Left cardiac atrium (tissue), 4 donors: Measurements from ENCODE around the gene BBS9. TPM values are rescaled to one million over a fixed set of nuclear protein-coding genes. Genes with fewer than 3 reads are reported as not detected.
"Not testable (repeated sequence)": the region's sequence is repeated elsewhere in the genome, so short reads cannot be mapped to it uniquely, and the experiment has no call there.

ENCODE experiments used
- ATAC-seq, 2 donors: fragments of 200-7000 bp; cut with Tn5 transposase; one replicate each; pipeline ENCODE4 v1.9.1; 2020; ENCODE audit warnings: mild to moderate bottlenecking in 2 of 2, moderate library complexity in 2 of 2
- DNase-seq: peaks from one replicate; pipeline ENCODE4 v3.0.0-alpha.2; 2020
- intact Hi-C, 2 donors: fragments of 100-400 bp; cut with DNase I; formaldehyde crosslinking; loops; one replicate each; pipeline versions ENCODE4 v1.14.1 to v1.15.1; 2022 to 2023
- total RNA-seq, 2 donors: library from RNA; stranded (reverse); fragmentation: NEBNext Ultra II Directional; extraction: Animal tissue kit (Norgen Biotek cat#: 25700); gene quantifications; one replicate each; pipeline ENCODE4 v1.2.1, GENCODE V29; 2021
- donor health status: DM: no; HTN: yes; CAD: no.
- donor health status: DM: no; HTN: yes; CAD: no; lungs with severe emphysema.
- donor health status: DM: yes; HTN: yes; CAD: no.
- donor health status: Dilated cardiomyopathy.

The BBS9 gene
- total RNA-seq, 2 donors from 2014 or later: 9.6 to 14.1 TPM

DNA sequence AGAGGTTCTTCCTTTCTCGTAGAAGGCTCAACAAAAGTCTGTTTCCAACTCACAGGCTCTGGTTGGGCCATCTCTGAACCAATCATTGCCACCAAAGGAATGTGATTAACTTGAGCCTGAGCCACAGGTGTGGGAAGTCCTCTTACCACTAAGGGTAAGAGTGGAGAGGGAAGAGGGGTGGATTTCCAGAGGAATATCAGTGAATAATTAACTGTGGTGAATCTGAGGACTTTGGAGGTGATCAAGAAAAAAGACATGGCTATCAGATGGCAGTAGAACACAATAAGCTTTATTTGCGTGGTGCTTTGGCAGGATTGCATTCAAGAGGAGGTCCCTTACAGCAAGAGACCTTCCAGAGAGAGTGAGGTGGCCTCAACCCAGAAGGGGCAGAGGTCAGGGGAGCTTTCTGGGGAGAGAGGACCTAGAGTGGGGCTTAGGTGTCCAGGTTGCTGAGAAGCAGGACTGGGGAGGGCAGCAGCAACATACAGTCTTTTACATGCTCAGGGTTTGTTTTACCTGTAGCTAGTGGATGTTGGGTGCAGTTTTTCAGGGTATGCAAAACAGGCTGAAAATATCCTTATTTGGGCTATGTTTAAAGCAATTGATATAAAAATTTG is 61.4 kb downstream of the BBS9 start:
- intact Hi-C loops: no loop called here
- DNase-seq (no peak), ATAC-seq (no peak)

DNA sequence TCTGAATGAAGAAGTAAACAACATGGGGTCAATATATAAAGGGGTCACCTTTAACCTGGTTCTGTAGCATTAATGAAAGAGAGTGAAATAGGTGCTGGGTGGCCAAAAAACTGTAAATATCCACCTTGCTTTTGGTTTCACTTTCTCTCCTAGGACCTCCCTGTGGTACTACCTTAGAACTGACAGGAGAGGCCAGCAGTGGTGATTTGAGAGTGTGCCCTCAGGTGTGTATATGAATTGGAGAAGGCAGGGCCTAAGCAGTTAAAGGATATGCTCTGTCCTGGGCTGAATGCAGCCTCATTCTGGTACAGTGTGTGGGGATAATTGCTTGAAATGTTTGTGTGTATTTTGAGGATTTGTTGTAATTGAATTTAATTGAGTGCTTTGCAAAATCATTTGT is 62.0 kb downstream of the BBS9 start:
- intact Hi-C loops: no loop called here
- ATAC-seq: no peak

DNA sequence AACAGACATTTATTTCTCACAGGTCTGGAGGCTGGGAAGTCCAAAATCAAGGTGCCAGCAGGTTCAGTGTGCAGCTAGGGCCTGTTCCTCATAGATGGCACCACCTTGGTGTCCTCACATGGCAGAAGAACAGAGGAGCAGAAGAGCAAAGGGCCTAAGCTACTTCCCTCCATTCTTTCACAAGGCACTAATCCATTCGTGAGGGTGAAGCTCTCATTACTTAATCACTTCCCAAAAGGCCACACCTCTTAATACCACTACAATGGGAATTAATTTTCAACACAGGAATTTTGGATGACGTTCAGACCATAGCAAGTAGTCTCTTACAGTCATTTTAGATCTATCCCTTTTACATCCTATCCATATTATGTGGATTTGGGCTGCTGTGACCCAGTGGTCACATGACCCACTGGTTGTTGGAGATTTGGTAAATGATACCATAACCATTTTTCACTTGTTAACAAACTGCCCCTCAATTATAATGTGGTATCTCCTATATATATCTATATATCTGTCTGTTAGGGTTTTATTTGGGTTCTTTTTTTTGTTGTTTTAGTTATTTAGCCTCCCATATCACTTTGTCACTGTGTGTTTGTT is 63.4 kb downstream of the BBS9 start:
- DNase-seq: no peak
- no peak for ATAC-seq
- intact Hi-C loops: no loop called here

More for the DNA sequence above, 62.0 kb downstream of the BBS9 start:
- no peak for DNase-seq

DNA sequence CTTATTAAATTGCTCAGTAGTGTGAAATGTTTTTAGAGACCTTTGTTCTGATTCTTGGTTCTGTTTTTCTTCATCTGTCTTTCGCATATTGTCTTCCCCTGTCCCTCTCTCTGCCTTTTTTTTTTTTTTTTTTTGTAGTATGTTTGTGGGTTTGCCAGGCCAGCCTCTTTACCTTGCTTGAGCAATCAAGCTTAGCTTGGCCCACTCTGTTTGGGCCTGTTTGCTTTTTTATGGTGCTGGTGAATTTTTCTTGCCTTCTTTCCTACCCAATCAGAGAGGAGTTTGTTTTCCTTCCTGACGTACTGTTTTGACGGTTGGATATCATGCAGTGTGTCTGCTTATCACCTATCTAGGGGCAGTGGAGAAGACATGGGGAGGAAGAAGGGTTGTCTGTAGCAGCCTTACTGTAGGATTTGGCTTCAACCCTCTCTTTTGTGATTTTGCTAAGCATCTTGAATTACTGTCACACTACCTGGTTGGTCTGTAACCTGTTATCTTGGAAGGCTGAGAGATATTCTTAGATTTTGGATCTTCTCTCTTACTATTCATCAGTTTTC is 64.0 kb downstream of the BBS9 start:
- DNase-seq: no peak
- no peak for ATAC-seq
- intact Hi-C loops: no loop called here

DNA sequence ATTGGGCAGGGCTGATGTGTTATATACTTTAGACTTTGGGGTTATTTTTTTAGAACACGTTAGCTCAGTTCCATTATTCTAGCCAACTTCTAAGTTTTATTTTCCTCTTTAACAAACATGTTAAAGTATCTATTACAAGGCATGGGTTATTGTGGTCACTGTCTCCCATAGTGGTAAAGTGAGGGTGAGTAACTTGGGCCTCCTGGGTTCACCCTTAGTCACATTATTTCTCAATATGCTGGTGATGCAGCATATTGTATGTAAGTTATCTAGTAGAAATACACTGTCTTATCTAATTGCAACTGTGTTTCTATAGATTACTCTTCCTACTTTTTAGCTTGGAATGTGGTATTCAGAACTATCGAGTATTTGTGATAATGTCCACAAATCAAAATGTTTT is 65.9 kb downstream of the BBS9 start:
- ATAC-seq: peak in 1 of 2 donors; percentile 47
- DNase-seq: no peak
- intact Hi-C loops: no loop called here

DNA sequence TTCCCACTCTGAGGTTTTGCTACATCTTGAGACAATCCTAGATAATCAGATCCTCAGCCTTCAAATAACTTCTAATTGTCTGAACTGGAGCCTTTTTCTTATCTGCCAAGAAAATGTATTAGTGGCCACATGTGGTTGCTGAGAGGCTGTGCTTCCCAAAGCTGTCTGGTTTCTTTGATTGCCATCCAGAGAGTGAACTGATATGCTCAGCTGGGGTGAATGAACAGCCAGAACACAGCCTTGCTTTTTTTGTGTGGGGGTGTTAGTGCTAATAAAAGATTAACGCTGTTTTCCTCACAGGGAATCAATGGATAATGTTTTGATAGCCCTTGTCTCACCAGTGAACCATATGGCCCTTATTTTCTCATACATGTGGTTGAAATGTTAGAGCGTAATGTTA is 66.9 kb downstream of the BBS9 start:
- no peak for DNase-seq
- intact Hi-C loops: no loop called here
- ATAC-seq: peak in 1 of 2 donors; percentile 52

DNA sequence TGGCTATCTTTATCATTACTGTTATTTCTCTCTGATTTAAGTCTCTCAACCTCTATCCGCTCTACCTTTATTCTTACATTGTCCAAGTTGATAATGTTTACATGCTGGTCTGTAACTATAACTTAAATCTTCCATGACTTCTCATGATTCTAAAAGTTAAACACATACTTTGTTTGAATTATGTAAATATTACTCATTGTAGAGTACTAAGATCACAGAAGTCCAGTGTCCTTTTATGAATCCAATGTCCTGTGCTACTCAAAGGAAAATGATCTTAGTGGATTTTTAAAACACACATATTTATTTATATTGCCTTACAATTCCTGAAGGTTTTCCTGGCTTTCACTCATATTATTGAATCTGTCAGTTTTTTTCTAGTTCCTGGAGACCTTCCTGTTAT is 70.9 kb downstream of the BBS9 start:
- intact Hi-C loops: no loop called here
- ATAC-seq: no peak
- no peak for DNase-seq

DNA sequence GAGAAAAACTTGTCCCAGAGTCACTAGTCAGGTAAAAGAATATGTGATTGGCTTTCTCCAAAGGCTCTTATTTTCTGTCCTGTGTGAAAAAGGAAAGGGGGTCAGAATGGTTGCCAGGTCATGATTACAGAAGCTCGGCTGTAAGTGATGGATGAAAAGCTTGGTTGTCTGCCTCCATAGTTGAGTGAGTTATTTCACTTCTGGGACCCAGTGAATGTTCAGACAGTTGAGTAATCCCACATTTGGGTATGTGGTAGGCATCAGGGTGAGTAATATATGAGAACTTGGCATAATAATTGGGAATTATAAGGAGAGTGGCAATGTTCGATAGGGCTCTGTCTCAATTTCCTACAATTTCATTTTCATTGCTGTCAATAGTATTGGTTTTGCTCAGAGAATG is 72.5 kb downstream of the BBS9 start:
- no peak for ATAC-seq
- DNase-seq: no peak
- intact Hi-C loops: no loop called here

DNA sequence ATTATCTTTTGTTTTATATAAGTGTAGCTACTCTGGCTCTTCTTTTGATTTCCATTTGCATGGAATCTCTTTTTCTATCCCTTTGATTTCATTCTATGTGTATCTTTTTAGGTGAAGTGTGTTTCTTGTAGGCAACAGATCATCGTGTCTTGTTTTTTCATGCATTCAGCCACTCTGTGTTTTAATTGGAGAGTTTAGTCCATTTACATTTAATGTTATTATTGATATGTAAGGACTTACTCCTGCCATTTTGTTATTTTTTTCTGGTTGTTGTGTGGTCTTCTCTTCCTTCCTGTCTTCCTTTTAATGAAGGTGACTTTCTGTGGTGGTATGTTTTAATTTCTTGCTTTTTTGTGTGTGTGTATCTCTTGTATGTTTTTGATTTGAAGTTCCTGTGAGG is 81.6 kb downstream of the BBS9 start:
- no peak for DNase-seq
- no peak for ATAC-seq
- intact Hi-C loops: no loop called here

DNA sequence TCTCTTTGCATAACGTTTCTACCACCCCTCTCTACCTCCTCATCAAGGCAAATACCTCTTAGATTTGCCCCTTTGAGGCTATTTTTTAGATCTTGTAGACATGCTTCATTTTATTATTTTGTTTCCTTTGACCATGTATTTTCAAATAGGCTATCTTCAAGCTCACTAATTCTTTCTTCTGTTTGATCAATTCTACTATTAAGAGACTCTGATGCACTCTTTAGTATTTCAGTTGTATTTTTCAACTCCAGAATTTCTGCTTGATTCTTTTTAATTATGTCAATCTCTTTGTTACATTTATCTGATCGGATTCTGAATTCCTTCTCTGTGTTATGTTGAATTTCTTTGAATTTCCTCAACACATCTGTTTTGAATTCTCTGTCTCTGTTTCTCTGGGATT is 82.8 kb downstream of the BBS9 start:
- no peak for ATAC-seq
- no peak for DNase-seq
- intact Hi-C loops: no loop called here

DNA sequence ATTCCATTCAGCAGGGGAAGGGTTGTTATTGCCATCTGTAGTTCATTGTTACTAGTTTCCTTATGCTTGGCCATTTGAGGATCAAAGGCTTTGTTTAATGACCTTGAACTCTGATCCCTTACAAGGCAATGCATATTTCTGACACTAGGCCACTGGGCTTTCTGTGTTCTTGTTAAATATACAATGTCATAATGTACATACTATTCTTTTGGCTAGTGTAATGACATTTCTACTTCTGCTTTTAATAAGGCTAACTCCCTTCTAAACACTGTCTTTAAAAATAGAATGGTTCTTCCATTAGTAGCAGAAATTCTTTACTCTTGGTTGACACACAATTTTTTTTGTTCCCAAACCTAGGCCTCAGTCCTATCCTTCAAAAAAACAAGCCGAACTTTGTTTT is 86.6 kb downstream of the BBS9 start:
- intact Hi-C loops: no loop called here
- ATAC-seq (no peak), DNase-seq (no peak)

DNA sequence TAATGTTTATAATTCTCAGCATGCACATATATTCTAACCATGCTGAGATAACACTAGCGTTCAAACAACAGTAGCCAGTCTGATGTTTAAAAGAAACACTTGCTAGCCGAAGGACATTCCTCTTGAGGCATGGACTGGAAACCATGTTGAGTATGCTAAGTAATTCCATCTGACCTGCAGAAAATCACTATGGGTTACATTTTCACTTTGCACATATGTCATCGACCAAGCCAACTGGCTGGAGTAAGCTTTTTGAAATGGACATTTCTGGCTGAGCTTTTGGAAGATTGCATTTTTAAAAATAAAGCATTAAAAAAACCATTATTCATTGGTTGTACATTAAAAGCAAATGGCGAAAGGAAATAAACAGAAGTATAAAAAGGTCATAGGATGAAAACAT is 88.2 kb downstream of the BBS9 start:
- intact Hi-C loops: no loop called here
- DNase-seq (no peak), ATAC-seq (no peak)

DNA sequence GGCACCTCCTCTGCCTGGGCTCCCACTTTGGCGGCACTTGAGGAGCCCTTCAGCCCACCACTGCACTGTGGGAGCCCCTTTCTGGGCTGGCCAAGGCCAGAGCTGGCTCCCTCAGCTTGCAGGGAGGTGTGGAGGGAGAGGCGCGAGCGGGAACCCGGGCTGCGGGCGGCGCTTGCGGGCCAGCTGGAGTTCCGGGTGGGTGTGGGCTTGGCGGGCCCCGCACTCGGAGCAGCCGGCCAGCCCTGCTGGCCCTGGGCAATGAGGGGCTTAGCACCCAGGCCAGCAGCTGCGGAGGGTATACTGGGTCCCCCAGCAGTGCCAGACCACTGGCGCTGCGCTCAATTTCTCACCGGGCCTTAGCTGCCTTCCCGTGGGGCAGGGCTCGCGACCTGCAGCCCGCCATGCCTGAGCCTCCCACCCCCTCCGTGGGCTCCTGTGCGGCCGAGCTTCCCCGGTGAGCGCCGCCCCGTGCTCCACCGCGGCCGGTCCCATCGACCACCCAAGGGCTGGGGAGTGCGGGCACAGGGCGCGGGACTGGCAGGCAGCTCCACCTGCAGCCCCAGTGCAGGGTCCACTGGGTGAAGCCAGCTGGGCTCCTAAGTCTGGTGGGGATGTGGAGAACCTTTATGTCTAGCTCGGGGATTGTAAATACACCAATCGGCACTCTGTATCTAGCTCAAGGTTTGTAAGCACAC is 89.6 kb downstream of the BBS9 start:
- DNase-seq, ATAC-seq, intact Hi-C loops: not testable (repeated sequence)

DNA sequence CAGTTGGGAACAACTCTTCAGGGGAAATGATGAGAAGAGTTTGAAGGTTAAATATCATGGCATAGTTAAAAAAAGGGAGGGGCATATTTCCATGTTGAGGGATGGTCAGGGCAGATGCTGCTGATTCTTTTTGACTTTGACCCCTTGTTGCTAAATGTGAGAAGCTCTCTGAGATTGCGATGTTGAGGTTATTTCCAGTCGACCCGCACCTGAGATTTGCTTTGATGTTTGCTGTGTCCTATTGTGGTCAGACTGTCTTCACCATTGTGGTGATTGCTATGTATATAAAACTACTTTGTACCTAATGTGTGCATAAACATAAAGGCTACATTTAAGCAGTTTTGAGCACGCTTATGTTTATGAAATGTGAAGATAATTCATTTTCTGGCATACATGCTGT is 90.9 kb downstream of the BBS9 start:
- DNase-seq (no peak), ATAC-seq (no peak)
- intact Hi-C loops: no loop called here

DNA sequence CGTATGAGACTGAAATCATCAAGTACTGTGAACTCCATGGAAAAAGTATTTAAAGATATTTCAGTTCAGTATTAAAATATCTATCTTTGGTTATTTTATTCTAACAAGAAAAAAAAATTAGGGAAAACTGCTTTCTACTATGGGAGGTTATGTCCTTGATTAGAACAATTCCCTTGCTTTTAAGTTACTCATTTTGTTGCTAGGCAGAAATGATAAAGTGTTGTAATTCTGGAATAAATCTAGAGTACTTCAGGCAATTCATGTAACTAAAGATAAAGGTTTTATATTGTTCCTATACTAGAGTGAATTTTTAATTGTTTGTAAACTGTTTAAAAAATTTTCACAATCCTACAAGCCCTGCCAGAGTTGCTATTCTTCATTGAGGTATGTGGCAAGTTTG is 92.0 kb downstream of the BBS9 start:
- no peak for DNase-seq
- no peak for ATAC-seq
- intact Hi-C loops: no loop called here

DNA sequence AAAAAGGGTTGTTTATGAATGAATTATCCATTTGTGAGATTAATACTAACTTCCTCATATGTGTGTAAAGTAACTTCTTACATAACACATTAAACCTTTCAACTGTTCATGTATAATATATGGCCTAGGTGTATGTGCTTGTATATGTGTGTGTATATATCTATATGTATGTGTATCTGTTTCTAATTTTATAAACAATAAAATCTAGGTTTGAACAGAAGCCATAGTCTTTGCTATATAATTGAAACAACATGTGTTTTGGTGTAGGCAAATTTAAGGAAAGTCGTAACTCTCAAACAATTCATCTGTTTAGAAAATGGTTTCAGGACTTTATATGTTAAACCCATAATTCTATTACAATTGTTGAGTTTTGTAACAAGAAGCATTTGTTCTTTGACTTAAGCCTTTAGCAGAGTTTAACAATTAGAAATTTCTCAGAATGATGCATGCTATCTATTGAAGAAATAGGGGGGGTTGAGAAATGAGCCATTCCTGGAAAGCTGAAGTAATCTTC is 103.3 kb downstream of the BBS9 start:
- DNase-seq: no peak
- intact Hi-C loops: no loop called here
- ATAC-seq: no peak

DNA sequence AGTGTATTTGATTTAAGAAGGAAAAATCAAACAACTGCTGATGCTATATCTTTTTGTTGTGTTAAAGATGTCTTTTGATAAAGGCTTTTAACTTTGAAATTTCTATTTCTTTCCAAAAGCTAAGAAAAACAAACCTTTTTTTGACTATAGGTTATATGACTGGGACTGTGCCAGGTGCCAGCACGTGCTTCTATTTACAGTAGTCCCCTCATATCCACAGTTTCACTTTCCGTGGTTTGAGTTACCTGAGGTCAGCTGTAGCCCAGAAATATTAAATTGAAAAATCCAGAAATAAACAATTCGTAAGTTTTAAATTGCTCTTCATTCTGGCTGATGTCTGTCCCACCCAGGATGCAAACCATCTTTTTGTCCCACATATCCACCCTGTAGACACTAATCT is 104.3 kb downstream of the BBS9 start:
- intact Hi-C loops: no loop called here
- no peak for ATAC-seq
- no peak for DNase-seq

DNA sequence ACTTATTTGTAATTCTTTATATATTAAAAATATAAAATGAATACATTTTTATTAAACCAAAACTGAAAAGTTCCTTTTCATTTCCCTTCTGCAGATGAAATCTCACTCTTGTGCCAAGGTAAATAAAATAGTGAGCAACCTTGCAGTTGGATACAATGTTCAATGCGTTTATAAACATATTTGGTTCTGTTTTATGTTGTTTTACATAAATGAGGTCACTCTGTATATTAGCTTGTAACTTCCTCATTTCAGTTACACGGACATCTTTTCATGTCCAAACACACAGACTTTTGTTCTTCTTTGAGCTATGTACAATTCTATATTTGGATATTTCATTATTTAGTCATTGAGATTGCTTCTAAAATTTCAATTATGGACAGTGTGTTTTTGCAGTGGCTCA is 107.7 kb downstream of the BBS9 start:
- ATAC-seq (no peak), DNase-seq (no peak)
- intact Hi-C loops: no loop called here

DNA sequence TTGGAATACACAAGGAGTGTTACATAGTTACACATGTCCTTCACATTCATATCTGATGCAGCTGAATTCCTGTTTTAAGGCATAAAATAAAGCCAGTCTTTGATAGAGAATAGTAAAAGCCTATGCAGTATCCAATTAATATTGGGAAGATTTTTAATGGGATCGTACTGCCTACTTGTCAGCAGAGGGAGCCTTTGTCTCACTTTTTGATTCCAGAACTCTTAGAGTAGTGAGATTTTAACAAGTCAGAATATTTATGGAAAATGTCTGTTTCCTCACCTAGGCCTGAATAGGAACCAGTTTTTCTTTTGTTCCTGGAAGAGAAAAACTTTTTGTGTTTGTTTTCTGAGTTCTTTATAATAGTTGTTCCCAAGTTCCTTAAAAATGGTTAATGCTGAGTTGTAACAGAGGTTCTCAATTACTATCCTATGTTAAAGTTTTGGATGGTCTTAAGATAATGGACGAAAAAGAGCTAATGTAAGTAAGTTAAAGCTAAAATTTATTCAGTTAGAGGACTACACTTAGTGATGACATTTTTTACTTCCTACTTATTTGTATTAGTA is 114.0 kb downstream of the BBS9 start:
- DNase-seq: no peak
- intact Hi-C loops: loop anchor here in 1 of 2 donors (10.0 kb wide), 1 partner anchor 691 kb away; no protein-coding TSS in a partner anchor

DNA sequence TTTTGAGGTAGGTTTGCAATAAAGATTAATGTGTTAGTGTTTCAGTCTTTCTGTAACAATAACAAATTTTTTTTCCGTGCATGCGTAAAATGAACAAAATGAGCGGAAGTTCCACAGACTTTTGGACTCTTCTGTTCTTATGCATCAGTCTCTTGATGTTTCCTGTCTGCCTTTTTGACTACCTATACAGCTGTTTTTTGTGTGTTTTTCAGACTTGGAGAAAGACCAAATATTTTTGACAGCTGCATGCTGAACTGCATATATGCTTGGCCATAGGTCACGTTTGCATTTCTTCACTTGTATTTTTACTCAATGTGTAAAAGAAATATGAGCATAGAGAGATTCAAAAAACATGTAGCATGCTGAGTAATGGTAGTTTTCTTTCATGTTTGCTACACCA is 119.3 kb downstream of the BBS9 start:
- no peak for DNase-seq
- ATAC-seq: no peak
- intact Hi-C loops: loop anchor here in 1 of 2 donors (10.0 kb wide), 1 partner anchor 686 kb away; no protein-coding TSS in a partner anchor

More for the DNA sequence above, 114.0 kb downstream of the BBS9 start:
- ATAC-seq: peak in 1 of 2 donors; percentile 67
